ENCODE data around the gene ZMYND8.
"Not testable (repeated sequence)": the region's sequence is repeated elsewhere in the genome, so short reads cannot be mapped to it uniquely, and the experiment has no call there.

Gene ZMYND8

DNA sequence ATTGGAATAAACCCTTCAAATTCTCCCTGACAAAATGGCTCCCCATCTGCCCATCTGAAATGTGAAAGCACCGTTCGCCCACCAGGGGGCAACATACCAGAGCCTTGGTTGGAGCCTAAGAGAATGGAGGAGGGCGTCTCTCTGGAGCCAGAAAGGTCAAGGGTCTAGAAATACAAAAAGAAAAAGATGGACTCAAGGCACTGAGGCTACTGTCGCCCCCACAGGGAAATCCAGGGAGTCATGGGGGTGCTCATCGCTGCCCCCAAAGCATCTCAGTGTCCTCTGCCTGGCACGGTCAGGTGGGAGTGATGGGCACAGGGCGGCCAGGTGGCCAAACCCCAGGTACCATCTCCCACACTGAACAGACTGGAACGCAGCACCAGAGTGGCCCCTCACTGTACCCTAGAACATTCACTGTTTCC, 136.3 kb downstream of the ZMYND8 start:
- peak; percentile 56 for DNase-seq

DNA sequence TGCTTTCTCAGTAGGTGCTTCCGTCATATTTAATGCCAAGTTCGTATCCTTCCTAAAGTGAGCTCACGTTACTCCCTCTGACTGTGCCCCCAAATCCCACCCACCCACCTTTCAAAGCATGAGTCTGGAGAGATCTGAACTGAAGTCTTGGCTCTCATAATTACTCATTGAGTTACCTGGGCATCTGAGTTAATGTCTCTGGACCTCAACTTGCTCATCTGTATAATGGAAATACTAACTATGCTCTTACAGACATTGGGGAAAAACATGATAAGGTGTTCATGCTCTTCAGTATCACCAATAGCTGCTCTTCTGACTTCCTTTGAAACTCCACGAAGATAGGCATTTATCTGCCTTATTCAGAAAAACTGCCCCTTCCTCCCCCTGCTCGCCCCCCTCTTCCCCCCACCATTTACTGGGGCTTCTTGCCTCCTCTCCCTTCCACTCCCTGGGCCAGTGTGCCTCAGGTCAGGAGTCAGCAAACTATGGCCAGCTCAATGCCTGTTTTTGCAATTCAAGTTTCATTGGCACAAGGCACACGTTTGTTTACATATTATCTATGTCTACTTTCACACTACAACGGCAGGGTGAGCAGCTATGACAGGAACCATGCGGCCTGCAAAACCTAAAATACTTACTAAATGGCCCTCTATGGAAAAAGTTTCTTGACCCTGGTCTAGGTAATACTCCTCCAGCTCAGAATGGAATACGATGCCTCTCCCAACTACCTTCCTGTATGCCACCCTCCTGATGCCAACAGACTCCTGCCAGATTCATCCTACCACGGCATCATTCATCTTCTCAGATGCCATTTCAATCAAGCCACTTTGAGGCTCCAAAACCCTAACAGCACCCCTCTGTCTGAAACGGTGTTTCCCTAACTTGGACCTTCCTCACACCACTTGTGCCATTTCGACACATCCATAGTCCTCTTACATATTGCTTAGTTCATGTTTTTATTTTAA, 138.7 kb downstream of the ZMYND8 start:
- no peak for DNase-seq

DNA sequence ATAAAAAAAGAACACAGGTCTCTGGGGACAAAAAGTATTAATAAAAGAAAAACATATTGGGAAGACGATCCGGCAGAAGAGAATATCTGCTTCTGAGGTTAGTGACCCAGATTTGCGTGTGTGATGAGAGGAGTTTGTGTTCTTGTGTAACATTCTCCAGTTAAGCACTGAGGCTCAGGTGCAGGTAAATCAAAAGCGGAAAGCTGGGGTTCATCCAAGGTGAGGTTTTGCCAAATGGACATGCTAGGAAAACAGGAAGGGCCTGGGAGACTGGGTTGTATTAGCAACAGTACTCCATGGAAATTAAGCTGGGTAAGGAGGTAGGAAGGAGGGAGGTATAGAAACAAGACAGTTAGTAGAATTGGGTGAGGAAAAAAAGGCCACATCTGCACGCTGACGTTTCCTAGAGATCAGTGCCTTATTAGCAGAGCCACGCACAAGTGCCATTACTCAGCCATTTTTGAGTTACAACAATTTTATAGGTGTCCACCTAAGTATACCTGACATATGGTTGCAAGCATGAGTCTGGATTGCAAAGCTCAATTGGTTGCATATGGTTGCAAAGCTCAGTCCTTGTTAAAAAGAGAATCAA, 139.6 kb downstream of the ZMYND8 start:
- no peak for DNase-seq

DNA sequence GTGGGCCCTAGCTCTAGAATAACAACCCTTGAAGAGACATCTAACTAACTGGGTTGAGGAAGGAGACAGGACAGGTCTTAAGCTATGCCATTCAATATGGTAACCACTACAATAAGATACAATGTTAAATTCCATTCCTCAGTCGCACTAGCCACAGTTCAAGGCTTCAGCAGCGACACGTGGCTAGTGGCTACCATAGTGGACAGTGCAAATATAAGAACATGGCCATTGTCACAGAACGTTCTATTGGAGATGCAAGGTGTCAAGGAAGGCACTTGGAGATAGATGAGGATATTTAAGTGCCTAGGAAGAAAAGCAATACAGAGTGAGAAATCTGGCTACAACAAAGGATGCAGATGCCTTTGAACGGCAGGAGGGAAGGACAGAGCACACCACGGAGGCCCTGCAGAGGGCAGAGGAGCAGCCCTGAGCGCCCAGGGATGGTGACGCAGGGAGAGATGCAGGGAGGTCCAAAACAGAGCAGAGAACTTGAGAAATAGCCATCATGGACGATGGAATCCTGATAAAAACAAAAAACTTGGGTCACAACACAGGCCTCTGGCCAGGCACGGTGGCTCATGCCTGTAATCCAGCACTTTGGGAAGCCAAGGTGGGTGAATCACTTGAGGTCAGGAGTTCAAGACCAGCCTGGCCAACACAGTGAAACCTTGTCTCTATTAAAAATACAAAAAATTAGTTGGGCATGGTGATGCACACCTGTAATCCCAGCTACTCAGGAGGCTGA, 140.7 kb downstream of the ZMYND8 start:
- no peak for DNase-seq

DNA sequence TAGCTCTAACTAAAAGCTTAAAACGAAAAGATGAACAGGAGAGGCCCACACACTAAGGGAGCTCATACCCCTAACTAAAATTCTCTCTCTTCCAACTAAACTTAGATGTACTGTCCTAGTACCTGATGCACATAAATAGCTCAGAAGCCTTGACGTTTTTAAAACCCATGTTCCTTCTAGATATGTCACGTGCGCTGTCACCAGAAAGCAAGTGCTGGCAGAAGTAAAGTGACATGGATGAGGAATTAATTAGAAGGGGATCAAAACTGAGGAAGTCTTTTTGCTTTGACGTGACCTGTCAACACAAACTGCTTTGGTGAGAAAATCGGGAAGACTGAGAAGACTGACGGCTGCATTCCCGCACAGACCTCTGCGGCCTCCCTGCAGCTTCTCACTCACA, 142.5 kb downstream of the ZMYND8 start:
- no peak for DNase-seq

DNA sequence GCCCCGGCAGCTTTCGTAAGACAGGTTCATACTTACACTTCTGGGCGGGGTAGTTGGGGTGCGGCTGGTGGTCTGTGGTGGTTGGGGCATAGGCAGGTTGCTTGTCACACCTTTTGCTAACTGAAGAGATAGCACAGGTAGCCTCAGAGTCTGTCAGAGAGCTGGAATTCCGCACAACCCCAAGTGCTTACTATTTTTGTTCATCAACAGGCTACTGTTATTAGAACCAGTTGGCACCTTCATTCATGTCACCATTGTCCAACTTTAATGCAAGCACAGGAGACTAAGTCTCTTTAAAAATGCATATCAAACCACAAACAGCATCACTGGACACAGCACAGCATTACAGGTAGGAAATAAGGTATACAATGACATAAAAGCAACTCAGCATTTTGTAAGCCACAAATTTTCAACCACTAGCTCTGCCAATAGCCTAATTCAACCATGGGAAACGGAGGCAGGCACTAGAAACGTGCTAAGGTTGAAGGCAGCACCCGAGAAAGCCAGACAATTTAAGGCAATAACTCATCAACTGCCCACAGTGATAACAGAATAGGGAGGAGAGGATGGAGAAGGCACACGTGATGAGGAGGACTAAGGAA, 143.8 kb downstream of the ZMYND8 start:
- no peak for DNase-seq

DNA sequence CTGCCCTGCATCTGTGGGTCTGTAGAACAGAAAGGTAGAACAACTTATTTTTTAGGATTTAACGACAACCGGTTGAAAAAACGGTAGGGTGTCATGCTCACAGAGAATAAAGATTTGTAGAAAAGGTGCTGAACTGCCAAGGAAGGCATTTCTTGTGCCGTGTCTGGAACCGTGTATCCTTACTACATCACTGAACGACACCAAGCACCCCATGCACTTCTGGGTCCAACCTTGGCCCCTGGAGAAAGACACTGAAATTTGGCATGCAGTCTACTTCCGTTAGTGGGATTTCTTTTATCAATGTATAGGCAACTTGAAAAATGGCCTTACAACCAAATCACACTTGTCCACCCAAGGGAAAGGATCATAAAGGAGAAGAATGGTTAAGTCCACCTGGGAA, 145.5 kb downstream of the ZMYND8 start:
- no peak for DNase-seq

DNA sequence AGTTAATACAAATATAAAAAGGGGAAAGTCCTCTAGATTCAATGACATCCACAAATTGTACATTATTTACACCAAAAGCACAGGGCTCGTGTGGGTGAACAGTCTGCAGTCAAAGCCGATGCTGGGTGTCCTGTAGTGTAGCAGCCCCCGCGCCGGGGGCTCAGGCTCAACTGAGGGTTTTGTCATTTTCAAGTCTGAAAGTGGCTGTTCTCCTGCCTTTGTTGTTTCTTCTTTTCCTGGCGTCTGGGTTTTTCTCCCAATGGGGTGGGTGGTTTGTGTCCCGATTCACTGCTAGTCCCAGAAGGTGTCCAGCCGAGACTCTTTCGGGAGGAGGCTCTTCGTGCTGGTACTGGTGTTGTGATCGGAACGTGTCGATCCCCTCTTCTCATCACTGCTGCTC, 146.0 kb downstream of the ZMYND8 start:
- no peak for DNase-seq

DNA sequence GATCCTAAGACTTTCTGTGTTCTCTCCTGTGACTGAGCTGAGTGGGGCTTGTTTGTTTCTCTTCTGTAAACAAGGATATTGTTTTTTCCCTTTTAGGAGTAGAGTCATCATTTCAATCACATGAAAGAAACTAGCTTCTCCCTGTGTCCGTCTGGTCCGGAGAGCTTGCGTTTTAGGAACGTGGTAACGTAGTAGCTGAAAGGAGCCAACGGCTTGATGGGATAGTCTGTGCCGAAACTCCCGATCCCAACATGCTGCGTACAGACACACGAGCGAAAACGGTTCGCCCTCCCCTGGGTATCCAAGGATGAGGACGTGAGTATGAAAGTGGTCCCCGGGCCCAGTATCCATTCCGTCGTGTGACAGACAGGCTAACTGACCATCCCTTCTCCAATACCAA, 146.5 kb downstream of the ZMYND8 start:
- no peak for DNase-seq

DNA sequence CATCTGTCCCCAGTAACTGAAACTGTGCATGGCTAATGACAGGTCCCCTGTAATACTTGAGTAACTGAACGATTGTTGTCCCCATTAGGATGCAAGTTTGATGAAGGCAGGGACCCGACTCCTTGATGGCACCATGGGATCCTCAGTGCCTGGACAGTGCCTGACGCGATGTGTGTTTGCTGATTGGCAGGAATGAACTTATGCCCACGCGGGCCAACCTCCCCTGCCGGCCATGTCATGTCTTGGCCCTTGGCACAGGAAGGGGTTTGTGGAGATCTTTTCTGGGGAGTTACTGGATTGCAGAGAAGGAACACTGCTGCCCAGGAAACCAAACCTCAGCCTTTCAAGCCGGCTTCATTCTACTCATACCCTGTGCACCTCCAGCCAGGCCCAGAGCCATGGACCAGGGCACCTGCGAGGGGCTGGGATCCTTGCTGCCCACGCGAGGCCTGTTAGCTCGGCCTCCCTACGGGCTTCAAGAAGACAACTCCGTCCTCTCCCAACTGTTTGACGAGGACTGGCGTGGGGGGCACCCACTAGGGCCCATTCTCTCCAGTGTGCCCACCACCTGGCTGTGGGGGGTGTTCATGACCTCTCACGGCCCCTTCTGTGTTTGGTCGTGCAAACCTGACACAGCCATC, 147.8 kb downstream of the ZMYND8 start:
- no peak for DNase-seq

DNA sequence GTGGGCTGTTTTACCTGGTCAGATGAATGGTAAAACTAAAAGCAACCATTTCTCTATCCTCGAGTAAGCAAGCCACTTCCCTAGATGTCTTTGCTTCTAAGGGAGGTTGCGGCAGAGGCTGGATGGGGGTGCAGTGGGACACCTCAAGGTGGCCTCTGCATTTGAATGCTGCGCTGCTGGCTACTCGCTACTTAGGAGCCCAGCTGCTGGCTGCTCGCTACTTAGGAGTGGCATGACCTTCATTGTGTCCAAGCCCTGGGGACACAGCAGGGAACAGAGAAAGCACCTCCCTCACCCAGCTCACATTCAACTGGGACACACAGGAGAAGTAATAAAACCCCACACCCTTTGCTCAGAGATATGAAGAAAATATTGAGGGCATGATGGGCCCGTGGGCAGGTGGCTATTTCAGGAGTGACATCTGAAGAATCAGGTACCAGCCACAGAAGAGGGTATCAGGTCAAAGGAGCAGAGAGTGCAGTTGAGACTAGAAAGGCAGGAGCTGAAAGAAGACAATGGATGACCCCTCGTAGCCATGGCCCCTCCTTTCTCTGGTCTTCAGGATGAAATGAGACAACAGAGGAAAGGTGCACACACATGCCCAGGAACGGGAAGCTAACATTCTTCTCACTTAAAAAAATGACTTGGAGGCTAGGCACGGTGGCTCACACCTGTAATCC, 149.4 kb downstream of the ZMYND8 start:
- no peak for DNase-seq

DNA sequence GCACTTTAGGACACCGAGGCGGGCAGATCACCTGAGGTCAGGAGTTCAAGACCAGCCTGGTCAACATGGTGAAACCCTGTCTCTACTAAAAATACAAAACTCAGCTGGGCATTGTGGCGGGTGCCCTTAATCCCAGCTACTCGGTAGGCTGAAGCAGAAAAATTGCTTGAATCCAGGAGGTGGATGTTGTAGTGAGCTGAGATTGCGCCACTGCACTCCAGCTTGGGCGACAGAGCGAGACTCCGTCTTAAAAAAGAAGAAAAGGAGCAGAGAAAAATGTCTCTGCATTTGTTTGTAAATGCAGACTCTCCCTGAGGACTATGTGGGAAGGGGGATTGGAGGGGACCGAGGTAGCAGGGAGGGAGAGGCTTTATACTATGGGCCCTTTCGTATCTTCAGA, 149.9 kb downstream of the ZMYND8 start:
- DNase-seq, result not testable (repeated sequence)

DNA sequence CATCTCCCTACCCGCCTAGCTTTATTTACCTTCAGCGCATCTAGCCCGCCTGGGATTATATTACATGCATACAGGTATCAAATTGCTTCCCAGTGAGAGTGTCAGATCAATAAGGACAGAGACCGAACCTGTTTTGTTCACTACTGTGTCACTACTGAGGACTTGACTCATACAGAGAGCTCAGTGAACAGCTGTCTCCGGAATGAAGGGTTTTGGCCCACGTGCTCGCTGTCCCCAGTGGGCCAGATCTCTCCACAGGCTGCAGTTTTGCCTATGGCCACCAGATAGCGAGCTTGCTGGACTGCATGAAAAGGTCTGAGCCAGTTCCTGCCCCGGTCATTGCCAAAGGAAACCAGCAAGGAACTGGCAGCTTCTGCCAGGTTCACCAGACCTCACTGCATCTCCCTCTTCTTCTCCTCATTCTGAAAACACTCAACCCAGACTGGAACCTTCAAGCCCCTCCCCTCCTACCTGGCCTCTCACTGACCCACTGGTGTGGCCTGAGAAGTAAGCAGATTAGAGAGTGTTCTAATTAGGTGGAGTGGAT, 150.8 kb downstream of the ZMYND8 start:
- no peak for DNase-seq

DNA sequence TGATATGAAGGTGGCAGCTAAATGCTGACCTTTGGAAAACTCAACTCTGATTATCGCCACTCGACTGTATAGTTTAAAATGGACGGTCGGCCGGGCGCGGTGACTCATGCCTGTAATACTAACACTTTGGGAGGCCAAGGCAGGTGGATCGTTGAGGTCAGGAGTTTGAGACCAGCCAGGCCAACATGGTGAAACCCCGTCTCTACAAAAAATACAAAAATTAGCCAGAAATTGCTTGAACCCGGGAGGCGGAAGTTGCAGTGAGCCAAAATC, 151.7 kb downstream of the ZMYND8 start:
- not testable (repeated sequence) for DNase-seq

DNA sequence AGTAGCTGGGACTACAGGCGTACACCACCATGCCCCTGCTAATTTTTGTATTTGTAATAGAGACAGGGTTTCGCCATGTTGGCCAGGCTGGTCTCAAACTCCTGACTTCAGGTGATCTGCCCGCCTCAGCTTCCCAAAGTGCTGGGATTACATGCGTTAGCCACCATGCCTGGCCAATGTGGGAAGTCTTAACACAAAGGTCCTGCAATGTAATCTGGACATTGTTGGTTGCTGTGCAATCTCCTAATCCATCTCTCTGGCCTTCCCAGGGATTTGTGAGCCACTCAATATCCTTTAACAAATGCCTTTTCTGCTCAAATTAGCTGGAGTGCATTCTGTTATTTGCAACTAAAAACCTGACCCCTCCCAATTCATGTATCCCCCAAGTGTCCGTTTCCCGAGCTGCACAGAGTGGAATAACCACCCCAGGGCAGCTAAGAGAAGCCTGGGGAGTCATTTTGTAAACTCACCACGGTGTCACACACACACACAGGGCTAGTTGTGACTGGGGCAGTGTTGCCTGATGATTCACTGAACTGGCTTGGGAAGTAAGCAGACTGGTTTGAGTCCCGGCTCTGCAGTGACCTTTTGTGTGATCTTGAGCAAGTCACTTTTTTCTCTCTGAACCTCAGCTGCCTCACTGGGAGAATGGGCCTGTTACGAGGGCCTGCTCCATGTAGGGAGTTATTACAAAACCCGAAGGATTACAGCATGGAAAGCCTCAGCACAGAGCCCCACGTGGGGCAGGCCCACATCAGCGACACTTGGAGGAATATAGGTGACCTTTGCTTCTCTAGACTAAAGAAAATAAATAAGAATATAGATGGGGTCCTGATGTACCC, 152.3 kb downstream of the ZMYND8 start:
- no peak for DNase-seq

DNA sequence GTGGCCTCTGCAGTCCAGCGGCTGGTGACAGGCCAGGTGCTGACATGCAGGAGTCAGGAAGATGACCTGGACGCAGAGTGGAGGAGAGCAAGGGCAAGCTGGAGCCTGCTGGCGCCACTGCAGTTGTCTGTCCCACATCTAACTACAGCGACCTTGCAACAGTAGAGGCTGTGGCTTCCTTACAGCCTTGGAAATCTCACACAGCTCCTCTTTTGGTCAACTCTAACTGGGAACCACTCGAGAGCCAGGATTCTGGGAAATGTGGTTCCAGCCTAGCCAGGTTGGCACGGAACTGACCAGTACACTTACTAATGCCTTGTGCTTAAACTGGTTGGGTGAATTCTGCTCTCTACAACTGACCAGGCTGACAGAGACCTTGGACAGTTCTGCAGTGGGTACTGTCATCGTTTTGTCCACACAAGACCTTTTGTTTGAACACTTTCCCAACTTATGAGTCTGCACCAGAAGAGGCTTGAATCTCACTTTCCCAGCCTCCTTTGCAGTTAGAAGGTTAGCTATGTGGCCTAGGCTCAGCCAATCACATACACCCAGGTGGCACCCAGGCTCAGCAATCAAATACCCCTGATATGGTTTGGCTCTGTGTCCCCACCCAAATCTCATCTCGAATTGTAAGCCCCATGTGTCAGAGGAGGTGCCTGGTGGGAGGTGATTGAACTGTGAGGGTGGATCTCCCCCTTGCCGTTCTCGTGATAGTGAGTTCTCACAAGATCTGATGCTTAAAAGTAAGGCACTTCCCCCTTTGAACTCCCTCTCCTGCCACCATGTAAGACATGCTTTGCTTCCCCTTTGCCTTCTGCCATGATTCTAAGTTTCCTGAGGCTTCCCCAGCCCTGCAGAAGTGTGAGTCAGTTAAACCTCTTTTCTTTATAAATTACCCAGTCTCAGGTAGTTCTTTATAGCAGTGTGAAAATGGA, 153.5 kb downstream of the ZMYND8 start:
- no peak for DNase-seq

DNA sequence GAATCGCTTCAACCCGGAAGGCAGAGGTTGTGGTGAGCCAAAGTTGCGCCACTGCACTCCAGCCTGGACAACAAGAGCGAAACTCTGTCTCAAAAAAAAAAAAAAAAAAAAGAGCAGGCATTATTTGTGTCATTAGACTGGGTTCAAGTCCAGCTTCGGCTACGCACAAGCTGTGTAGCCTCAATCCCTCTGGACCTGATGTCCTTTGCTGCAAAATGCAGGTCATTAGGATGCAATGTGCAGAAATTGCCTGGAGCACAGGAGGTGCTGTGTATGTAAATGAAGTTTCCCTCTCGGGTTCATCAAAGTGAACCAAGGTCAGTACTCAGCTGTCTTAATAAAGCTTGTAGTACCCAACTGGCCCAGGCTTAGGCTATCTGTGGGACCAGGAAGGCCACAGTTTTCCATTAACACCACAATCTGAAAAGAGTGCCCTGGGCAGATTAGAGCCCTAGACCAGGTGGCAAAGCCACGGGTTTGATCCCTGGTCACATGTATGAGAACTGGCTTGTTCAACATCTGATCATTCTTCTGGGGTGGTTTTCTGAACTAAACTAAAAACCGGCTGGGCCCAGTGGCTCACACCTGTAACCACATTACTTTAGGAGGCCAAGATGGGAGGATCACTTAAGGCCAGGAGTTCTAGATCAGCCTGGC, 155.3 kb downstream of the ZMYND8 start:
- DNase-seq, result no peak

DNA sequence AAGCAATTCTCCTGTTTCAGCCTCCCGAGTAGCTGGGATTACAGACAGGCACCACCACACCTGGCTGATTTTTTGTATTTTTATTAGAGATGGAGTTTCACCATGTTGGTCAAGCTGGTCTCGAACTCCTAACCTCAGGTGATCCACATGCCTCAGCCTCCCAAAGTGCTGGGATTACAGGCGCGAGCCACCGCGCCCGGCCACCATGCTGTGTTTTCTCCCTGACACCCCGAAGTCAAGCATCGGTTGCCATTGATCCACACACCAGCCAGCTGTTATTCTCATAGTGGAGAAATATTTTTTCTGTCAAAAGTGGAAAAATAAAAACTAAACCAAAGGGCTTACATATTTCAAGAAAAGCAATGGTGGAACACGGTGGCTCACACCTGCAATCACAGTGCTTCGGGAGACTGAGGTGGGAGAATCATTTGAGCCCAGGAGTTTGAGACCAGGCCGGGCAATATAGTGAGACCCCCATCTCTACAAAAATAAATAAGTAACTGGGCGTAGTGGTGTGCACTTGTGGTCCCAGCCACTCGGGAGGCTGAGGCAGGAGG, 157.4 kb downstream of the ZMYND8 start:
- no peak for DNase-seq

DNA sequence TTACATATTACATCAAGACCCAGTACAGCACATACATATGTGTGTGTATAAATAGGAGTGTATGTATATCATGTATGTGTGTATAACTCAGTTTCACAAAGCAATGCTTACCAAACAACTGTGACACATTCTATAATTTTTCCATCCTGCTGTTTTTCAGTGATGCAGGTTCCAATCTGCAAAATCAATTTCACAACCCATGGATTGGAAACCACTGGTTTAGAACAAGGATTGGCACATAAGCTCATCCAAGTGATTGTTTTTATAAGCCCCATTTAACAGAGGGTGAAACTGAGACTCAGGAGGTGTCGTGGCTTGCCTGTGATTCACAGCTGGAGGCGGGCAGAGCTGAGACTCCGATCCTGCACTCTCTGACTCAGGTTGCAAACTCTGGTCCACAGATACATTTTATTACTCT, 158.2 kb downstream of the ZMYND8 start:
- DNase-seq, result peak; percentile 70

Data from activated naive CD4-positive, alpha-beta T cell treated with Interleukin-2 at 50 U/mL for 16 hours (primary cell).